GM19240 (cell line): ENCODE measurements around the gene TIPRL.

ENCODE experiments used
- DNase-seq: peaks from one replicate; pipeline ENCODE4 v3.0.0; 2011; ENCODE audit warnings: low spot score; ENCODE audit not compliant: insufficient read length

Gene TIPRL

GRCh38 chr1:168213349-168213748 is 34.6 kb downstream of the TIPRL start:
- no peak for DNase-seq

- DNase-seq: no peak
Observed at GRCh38 chr1:168216171-168216570, 37.4 kb downstream of the TIPRL start.

GRCh38 chr1:168217664-168218063 is 38.9 kb downstream of the TIPRL start:
- DNase-seq: no peak

GRCh38 chr1:168218658-168219057 is 39.9 kb downstream of the TIPRL start:
- DNase-seq: no peak

GRCh38 chr1:168220470-168220871 is 41.7 kb downstream of the TIPRL start:
- no peak for DNase-seq

GRCh38 chr1:168221275-168221674 is 42.5 kb downstream of the TIPRL start:
- DNase-seq: no peak

- no peak for DNase-seq
Observed at GRCh38 chr1:168223261-168223660, 44.5 kb downstream of the TIPRL start.

- DNase-seq: no peak
Observed at GRCh38 chr1:168223681-168224540, 45.1 kb downstream of the TIPRL start.

GRCh38 chr1:168224991-168225390 is 46.2 kb downstream of the TIPRL start:
- DNase-seq: no peak

GRCh38 chr1:168225476-168226190 is 46.9 kb downstream of the TIPRL start, which contains the start of gene SFT2D2:
TSS of gene SFT2D2 (plus strand) at chr1:168226004. CDS start at chr1:168226080, 76 bp downstream.
- DNase-seq: peak; percentile 68

GRCh38 chr1:168227620-168228019 is 48.9 kb downstream of the TIPRL start:
- DNase-seq: no peak

- no peak for DNase-seq
Observed at GRCh38 chr1:168229893-168230292, 51.1 kb downstream of the TIPRL start.

GRCh38 chr1:168230709-168231108 is 51.9 kb downstream of the TIPRL start:
- no peak for DNase-seq

- peak; percentile 41 for DNase-seq
Observed at GRCh38 chr1:168234846-168235547, 56.2 kb downstream of the TIPRL start.

- no peak for DNase-seq
Observed at GRCh38 chr1:168235548-168235885, 56.8 kb downstream of the TIPRL start.

GRCh38 chr1:168235937-168236336 is 57.2 kb downstream of the TIPRL start:
- DNase-seq: no peak

GRCh38 chr1:168236836-168237611 is 58.3 kb downstream of the TIPRL start:
- no peak for DNase-seq

GRCh38 chr1:168243198-168243597 is 64.4 kb downstream of the TIPRL start:
- no peak for DNase-seq

- no peak for DNase-seq
Observed at GRCh38 chr1:168243636-168244212, 65.0 kb downstream of the TIPRL start.

- no peak for DNase-seq
Observed at GRCh38 chr1:168245042-168245441, 66.3 kb downstream of the TIPRL start.

- no peak for DNase-seq
Observed at GRCh38 chr1:168246506-168246905, 67.7 kb downstream of the TIPRL start.
